Activated T-cell treated with anti-CD3 and anti-CD28 coated beads, Interleukin-2, amount 50 U/mL, for 4 hours (primary cell): ENCODE measurements around the gene IRS1. TPM values are rescaled to one million over a fixed set of nuclear protein-coding genes. Genes with fewer than 3 reads are reported as not detected.

Experiments
- ATAC-seq, 2 donors: fragments of 200-7000 bp; cut with Tn5 transposase; one replicate each; pipeline ENCODE4 v1.10.0; 2021
- DNase-seq: peaks from one replicate; pipeline ENCODE4 v3.0.0-alpha.2; 2020
- H3K27me3 Mint-ChIP-seq: one replicate; pipeline ENCODE4 v1.8.0; 2021; ENCODE audit warnings: low read depth, mixed read lengths
- H3K36me3 Mint-ChIP-seq: one replicate; pipeline ENCODE4 v1.8.0; 2022; ENCODE audit warnings: mixed read lengths; ENCODE audit not compliant: insufficient read depth
- H3K4me1 Mint-ChIP-seq: one replicate; pipeline ENCODE4 v1.8.0; 2021; ENCODE audit warnings: low read depth, mixed read lengths
- H3K4me3 Mint-ChIP-seq: one replicate; pipeline ENCODE4 v1.8.0; 2021; ENCODE audit warnings: mild to moderate bottlenecking, moderate library complexity, mixed read lengths
- H3K9me3 Mint-ChIP-seq: one replicate; pipeline ENCODE4 v1.8.0; 2021; ENCODE audit warnings: mixed read lengths
- total RNA-seq, 3 donors: library from RNA; stranded (reverse); gene quantifications; one replicate each; pipeline ENCODE4 v1.2.1, GENCODE V29; 2021

Gene IRS1
- total RNA-seq, 3 donors from 2014 or later = 3.9 to 4.6 (median 4.6) TPM

DNA sequence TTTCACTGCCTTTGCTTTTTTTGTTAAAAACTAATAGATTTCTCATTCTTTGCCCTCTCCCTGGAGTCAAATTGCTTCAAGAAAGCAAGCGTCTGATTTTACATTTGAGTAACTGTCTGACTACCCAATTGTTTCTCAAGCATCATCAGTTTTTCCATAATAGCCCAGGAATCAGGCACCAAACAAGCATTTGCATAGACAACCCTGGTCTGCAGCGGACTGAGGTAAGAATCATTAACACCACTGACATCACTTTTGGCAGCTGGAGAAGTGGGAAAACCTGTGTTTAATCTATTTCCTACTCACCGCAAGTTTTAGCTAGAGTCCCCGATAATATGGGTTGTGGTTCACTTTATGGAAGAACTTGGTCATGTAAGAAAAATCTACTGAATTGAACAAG, 55.7 kb downstream of the IRS1 start:
- no peak for ATAC-seq
- Mint-ChIP-seq H3K36me3 (peaks cover 3% of the 10 kb centered on the region), H3K4me1 (peaks cover 1% of the 10 kb centered on the region)

DNA sequence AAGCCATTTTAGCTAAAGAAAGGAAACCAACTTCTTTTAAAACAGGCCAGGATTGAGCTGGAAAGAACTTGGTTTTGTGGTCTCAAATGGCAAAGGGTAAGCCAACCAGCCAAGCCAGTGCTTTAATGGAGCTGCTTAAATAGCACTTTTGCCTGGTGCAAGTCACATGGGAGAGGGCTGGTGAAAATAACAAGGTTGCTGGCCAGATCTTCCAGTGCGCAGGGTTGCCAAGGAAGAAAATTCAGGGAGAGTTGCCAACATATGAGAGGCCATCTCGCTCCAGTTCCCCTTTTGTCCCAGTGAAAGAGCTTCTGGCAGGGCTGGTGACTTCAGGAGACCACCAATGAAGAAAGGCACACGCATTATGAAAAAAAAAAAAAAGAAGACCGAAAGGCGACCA, 57.3 kb downstream of the IRS1 start:
- H3K27me3 Mint-ChIP-seq = no peaks in the 10 kb centered on the region
- H3K4me3 Mint-ChIP-seq = no peak overlapping the region
- ATAC-seq (no peak), DNase-seq (no peak)
- H3K36me3 Mint-ChIP-seq = peaks cover 3% of the 10 kb centered on the region
- H3K4me1 Mint-ChIP-seq = peaks cover 3% of the 10 kb centered on the region
- H3K9me3 Mint-ChIP-seq = peaks cover 5% of the 10 kb centered on the region

More for the DNA sequence above, 55.7 kb downstream of the IRS1 start:
- Mint-ChIP-seq H3K4me3 (no peak overlapping the region), H3K9me3 (no peaks in the 10 kb centered on the region), H3K27me3 (no peaks in the 10 kb centered on the region)
- no peak for DNase-seq

DNA sequence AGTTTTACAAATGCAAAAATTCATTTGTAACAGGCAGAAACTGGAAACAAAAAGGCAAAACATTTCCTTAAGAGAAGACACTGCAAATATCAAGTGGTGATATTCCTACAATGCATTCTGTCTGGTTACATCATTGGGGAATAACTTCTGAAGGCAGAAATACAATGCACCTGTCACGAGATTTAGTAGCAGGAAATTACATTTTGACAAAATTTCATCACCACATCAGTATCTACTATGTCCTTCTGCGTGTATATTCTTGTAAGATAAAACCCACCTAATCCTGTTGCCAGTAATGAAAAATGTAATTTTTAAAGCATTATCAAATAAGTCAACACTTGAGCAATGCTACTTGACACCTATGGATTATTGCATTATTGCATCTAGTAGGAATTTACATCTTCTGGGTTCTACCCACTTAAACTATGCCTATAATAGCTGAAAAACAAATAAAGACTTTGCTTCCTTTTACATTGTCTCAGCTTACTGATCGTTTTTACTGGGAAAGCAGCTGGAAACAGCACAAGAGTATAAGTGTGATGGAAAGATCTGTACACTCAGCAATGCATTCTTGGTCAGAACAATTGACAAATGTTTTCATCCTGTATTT, 59.5 kb downstream of the IRS1 start:
- Mint-ChIP-seq H3K4me1 (peaks cover 3% of the 10 kb centered on the region), H3K36me3 (peaks cover 3% of the 10 kb centered on the region), H3K9me3 (peaks cover 5% of the 10 kb centered on the region), H3K27me3 (no peaks in the 10 kb centered on the region), H3K4me3 (no peak overlapping the region)
- DNase-seq (no peak), ATAC-seq (no peak)

DNA sequence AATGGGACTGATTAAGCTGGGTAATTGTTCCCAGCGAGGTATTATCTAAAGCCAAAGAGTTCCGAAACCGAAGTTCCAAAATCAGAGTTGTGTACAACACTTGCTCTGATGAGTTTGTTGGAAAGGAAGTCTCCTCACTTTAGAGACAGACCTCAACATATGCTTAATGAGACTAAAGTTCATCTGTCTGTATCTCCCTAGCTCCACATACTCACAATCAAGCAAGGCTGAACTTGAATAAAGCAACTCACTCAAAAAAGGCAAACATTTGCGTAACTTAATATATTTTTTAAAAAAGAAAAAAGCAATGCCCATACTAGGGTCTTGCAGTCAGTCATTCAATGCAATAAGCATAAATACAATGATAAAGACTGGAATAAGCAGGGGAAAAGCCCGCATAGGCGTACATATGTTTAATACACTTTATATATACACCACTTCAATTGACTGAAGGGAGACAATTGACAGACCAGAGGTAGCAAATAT, 60.0 kb downstream of the IRS1 start:
- Mint-ChIP-seq H3K27me3 (no peaks in the 10 kb centered on the region), H3K9me3 (peaks cover 5% of the 10 kb centered on the region), H3K4me1 (peaks cover 3% of the 10 kb centered on the region), H3K36me3 (peaks cover 3% of the 10 kb centered on the region), H3K4me3 (no peak overlapping the region)
- no peak for DNase-seq
- no peak for ATAC-seq

DNA sequence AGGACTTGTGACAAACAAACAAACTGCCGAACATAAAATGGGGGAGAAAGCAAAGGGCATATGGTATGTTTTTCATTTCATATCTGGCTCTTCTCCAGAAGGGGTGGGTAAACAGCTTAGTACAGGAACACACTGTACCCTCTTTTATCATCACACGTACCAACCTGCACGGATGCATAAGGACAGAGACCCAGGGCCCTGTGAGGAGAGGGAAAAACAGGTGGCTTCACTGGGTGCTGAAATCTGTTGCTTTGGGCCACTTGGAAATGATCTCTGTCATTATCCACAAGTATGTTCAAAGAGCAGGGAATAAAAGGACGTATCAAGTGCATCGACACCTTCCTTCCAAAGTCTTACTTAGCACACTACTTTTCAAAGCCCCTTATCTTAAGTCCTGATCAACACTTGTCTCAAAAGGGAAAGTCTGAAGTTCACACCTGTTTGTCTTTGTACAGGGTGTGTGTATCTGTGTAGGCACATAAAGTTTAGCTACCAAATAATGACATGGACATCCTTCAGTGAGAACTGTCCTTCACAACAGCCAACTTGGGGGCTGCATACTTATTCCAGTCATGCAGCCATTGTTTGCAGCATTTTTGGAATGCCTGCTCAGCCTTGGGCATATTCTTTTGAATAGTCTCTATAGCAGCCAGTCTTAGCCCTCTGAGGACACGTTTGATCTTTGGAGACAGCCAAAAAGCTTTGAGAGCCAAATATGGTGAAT, 60.6 kb downstream of the IRS1 start:
- Mint-ChIP-seq H3K9me3 (peaks cover 5% of the 10 kb centered on the region), H3K4me3 (no peak overlapping the region), H3K4me1 (peaks cover 6% of the 10 kb centered on the region), H3K27me3 (no peaks in the 10 kb centered on the region), H3K36me3 (peaks cover 3% of the 10 kb centered on the region)
- DNase-seq (no peak), ATAC-seq (no peak)

DNA sequence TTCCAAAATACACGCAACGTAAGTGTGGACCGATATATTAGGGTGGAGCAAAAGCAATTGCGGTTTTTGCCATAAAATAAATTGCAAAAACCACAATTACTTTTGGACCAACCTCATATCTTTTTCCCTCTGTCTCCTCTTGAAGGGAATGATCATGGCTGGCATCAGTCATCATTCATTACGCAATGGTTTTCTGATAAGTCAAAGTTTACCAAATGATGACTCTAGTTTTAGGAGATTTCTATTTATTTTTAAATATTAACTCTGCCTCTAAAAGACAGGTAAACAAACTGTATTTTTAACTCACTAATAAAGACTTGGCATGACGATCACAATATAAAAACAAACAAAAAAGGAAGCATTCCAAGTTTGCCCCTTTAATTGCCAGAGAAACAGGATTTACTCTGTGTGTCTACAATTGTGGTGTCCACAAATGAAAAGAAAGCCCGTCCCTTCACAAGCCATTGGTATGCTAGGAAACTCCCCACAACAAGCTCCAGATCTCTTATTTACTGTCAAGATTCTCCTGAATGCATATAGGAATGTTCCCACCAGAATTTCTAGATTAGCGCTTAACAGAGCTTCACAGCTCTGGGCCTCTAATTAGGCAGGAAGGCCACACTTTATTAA, 61.3 kb downstream of the IRS1 start:
- ATAC-seq = no peak
- H3K27me3 Mint-ChIP-seq = no peaks in the 10 kb centered on the region
- peaks cover 11% of the 10 kb centered on the region for H3K4me1 Mint-ChIP-seq
- peaks cover 3% of the 10 kb centered on the region for H3K36me3 Mint-ChIP-seq
- peaks cover 5% of the 10 kb centered on the region for H3K9me3 Mint-ChIP-seq
- DNase-seq = no peak
- H3K4me3 Mint-ChIP-seq = no peak overlapping the region

DNA sequence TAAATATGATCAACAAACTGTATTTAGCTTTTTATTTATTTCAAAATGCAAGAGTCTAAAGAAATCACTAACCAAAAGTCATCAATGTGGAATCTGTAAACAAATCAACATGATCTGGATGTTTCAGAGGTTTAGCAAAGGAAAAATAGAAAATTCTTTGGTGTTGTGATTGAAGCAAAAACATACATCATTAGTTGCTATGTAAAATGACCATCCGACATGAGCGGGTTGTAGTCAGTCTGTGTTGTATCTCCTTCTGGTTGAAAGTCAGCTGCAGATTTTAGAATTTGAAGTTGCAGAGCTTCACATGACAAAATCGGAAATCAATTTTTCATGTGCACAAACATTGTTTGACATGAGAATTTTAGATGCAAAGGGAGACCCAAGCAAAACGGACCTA, 63.2 kb downstream of the IRS1 start:
- no peak for DNase-seq
- peaks cover 11% of the 10 kb centered on the region for H3K4me1 Mint-ChIP-seq
- no peak for ATAC-seq
- H3K27me3 Mint-ChIP-seq = no peaks in the 10 kb centered on the region
- no peak overlapping the region for H3K4me3 Mint-ChIP-seq
- peaks cover 5% of the 10 kb centered on the region for H3K9me3 Mint-ChIP-seq
- H3K36me3 Mint-ChIP-seq = peaks cover 3% of the 10 kb centered on the region

DNA sequence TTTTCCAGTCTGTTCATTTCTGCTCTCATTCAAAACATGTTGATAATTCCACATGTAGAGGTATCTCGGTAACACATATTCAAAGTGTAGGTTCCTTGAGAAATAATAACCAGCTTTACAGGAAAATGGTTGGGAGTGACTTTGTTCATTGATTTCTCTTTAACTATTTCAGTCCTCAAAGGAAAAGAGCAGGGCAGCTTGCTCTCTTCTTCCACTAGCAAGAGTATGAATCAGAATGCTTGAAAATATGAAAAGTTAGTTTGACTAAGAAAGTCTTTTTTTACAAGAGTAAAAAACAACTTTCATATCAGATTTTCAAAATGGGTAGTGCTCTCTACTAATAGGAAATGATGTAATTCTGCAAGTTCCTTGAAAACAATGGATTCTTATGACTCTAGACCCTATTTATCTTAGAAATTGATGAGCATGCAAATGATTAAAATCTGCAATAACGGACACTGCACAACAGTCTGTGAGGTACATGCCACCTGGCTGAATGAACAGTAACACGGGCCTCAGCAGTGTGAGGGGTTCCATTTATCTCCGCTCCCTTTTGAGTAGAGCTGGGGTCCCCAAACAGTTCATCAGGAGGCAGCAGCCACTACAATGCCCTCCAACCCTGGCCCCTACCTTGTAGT, 65.6 kb downstream of the IRS1 start:
- Mint-ChIP-seq H3K4me3 (no peak overlapping the region), H3K4me1 (peaks cover 11% of the 10 kb centered on the region), H3K9me3 (peaks cover 5% of the 10 kb centered on the region), H3K27me3 (no peaks in the 10 kb centered on the region), H3K36me3 (peaks cover 3% of the 10 kb centered on the region)
- ATAC-seq = no peak
- no peak for DNase-seq

DNA sequence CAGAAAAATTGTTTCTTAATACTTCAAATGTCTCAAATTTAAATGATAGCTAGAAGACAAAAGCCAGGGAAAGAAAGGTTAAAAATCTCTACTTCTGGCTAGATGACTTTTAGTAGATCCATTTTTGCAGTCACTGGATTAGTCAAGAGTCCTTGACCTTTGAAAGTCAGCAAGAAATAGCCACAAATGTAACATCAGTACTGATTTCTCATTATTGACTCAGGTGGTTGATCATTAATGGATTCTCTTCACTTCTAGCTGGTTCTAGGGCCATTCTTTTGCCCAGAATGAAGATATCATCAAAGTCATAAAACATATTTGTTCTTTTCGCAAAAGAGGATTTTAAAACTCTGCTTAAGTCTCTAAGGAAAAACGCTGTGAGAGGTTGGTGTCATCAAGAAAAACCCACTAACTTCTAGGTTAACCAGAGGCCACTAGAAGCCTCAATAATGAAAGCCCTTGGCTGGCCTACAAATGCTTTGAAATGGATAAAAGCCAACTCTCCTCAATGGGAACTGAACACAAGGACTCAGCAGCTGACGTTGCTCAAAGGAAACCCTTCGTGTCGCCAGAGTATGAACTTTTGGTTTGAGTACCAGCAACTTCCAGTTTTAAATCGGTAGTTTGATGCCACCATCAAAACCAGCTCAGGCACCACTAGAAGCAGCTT, 66.3 kb downstream of the IRS1 start:
- DNase-seq (no peak), ATAC-seq (no peak)
- Mint-ChIP-seq H3K4me1 (peaks cover 7% of the 10 kb centered on the region), H3K9me3 (peaks cover 5% of the 10 kb centered on the region), H3K36me3 (peaks cover 3% of the 10 kb centered on the region), H3K4me3 (no peak overlapping the region), H3K27me3 (no peaks in the 10 kb centered on the region)

DNA sequence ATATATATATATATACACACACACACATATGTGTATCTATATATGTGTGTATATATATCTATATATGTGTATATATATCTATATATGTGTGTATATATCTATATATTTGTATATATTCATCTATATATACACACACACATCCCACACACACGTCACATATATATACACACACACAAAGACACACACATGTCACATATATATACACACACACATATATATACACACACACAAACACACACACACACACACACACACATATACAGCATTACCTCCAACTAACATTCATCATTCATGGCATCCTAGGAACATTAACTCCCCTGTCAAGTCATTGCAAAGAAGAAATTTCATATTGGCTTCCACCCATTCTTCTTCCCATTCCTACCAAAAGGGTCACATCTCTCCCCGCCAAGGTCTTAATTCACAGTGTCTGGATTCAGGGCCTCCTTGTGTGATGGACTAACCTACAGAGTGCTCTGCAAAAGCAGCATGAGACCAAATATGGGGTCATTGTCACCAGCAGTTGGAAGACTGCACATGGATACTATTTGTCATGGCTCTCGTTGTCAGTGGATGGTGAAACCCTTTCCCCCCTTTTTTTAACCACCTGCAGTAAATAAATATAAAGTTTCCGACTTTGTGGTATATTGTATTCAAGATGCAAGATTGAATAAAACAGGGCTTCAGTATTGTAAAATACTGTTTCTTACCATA, 67.0 kb downstream of the IRS1 start:
- ATAC-seq (no peak), DNase-seq (no peak)
- Mint-ChIP-seq H3K9me3 (peaks cover 3% of the 10 kb centered on the region), H3K36me3 (peaks cover 3% of the 10 kb centered on the region), H3K4me1 (peaks cover 7% of the 10 kb centered on the region), H3K27me3 (no peaks in the 10 kb centered on the region), H3K4me3 (no peak overlapping the region)

DNA sequence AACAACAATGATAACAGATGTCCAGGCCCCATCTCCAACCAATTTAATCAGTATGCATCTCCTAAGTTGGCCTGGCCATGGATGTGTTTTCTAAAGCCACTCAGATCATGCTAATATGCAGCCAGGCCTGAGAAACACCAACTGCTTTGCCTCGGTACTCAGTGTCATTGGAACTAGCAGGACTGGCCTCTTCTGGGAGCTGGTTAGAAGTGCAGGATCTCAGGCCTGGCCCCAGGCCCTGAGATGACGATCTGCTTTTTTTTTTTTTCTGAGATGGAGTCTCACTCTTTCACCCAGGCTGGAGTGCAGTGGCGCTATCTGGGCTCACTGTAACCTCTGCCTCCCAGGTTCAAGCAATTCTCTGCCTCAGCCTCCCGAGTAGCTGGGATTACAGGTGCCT, 69.1 kb downstream of the IRS1 start:
- Mint-ChIP-seq H3K9me3 (no peaks in the 10 kb centered on the region), H3K27me3 (peaks cover 3% of the 10 kb centered on the region), H3K4me1 (peaks cover 11% of the 10 kb centered on the region), H3K36me3 (no peaks in the 10 kb centered on the region), H3K4me3 (no peak overlapping the region)
- DNase-seq = no peak
- no peak for ATAC-seq

DNA sequence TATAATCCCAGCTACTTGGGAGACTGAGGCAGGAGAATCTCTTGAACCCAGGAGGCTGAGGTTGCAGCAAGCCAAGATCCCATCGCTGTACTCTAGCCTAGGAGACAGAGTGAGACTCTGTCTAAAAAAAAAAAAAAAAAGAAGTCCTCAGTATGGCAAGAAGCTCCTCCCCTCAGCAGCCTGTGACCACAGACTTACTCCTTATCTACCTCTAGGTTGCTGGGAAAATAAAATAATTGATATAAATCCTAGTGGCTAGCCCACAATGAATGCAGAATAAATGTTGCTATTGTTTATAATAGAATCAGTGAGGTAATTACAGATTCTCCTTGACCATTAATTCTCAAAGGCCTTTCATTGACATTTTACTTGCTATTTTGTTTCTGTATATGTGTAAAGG, 70.6 kb downstream of the IRS1 start:
- H3K27me3 Mint-ChIP-seq = peaks cover 8% of the 10 kb centered on the region
- no peaks in the 10 kb centered on the region for H3K36me3 Mint-ChIP-seq
- H3K4me1 Mint-ChIP-seq = peaks cover 9% of the 10 kb centered on the region
- DNase-seq (no peak), ATAC-seq (no peak)
- H3K4me3 Mint-ChIP-seq = no peak overlapping the region
- no peaks in the 10 kb centered on the region for H3K9me3 Mint-ChIP-seq

DNA sequence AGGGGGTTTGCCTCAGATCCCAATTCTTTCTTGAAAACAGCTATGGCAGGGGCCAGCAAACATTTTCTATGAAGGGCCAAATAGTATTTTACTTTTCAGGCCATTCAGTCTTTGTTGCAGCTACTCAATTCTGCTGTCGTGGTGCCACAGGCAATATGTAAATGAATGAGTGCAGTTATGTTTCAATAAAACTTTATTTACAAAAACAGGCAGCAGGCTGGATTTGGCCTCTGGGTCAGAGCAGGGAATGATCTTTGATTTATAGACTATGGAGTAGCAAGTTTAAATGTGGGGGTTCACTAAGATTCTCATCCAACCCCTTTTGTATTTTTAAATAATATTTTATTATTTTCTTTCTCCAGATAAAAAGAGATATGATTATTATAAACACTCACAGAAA, 72.4 kb downstream of the IRS1 start:
- Mint-ChIP-seq H3K36me3 (no peaks in the 10 kb centered on the region), H3K4me1 (peaks cover 4% of the 10 kb centered on the region)
- no peak for DNase-seq

DNA sequence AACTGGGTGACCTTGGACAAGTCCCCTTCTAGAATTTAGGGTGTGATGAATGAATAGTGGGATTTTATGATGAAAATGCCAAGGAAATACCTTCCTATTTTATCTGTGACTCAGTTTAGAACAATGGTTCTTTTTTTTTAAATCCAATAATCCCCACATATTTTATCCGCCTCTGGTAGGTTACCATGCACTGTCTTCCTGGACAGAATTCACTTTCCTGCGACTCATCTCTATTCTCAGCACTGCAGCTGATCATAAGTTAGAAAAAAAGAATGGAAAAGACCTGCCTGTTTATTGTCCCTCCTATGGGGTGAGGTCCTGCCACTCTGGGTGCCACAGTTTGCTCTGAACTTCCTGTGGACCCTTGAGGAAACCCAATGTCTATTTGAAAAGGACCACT, 73.1 kb downstream of the IRS1 start:
- H3K9me3 Mint-ChIP-seq = no peaks in the 10 kb centered on the region
- ATAC-seq (no peak), DNase-seq (no peak)
- H3K4me1 Mint-ChIP-seq = peaks cover 4% of the 10 kb centered on the region
- no peak overlapping the region for H3K4me3 Mint-ChIP-seq
- H3K36me3 Mint-ChIP-seq = no peaks in the 10 kb centered on the region
- peaks cover 17% of the 10 kb centered on the region for H3K27me3 Mint-ChIP-seq

More for the DNA sequence above, 72.4 kb downstream of the IRS1 start:
- peaks cover 17% of the 10 kb centered on the region for H3K27me3 Mint-ChIP-seq
- H3K4me3 Mint-ChIP-seq = no peak overlapping the region
- ATAC-seq = no peak
- H3K9me3 Mint-ChIP-seq = no peaks in the 10 kb centered on the region
